Neural cell (in vitro differentiated cells): ENCODE measurements around the gene DEFB131B.

Experiments used
- CTCF ChIP-seq: fragments of 450-650 bp; IDR thresholded peaks from 2 replicates; pipeline ENCODE4 v1.5.1; 2014; ENCODE audit warnings: antibody characterized with exemption, mild to moderate bottlenecking, moderate library complexity; ENCODE audit not compliant: poor library complexity, severe bottlenecking
- RAD21 ChIP-seq: fragments of 450-650 bp; conservative IDR thresholded peaks from 2 replicates; pipeline ENCODE4 v1.6.1; 2014; ENCODE audit warnings: antibody characterized with exemption, mild to moderate bottlenecking, moderate library complexity
- TAF1 ChIP-seq: IDR thresholded peaks from 2 replicates; pipeline ENCODE4 v1.6.1; 2012; ENCODE audit warnings: low read depth

- TF ChIP-seq RAD21: peak; percentile 26
- peak; percentile 90 for TF ChIP-seq TAF1
- TF ChIP-seq CTCF: no peak
These were observed 50.6 kb downstream of the DEFB131B start, which contains the start of gene RNF121 for GRCh38 chr11:71928737-71929443.
